ENCODE data around the gene MALRD1.

The MALRD1 gene

DNA sequence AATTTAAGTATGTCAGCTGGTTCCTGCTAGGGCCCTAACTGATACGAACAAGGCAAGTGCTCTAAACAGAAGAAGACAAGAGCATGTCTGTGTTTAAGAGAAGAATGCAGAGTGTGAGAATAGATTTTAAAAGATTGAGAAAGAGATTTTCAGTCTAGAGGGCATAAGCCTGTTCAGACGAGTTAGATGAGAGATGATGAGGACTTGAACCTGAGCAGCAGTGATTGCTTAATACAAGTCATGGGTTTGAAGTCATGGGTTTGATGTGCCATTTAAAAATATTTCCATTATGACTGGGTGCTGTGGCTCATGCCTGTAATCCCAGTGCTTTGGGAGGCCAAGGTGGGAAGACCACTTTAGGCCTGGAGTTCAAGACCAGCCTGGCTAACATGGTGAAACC is 658.8 kb downstream of the MALRD1 start:
- no peak for DNase-seq (ENCODE audit: low read depth, low spot score)
- in situ Hi-C loops (cut with HindIII; ENCODE audit: low sequenced_read_pairs) = no loop called here
- H3K4me3 ChIP-seq (ENCODE audit: low read depth, low read length) = no peak overlapping the region
- TF ChIP-seq, protein P1, sequence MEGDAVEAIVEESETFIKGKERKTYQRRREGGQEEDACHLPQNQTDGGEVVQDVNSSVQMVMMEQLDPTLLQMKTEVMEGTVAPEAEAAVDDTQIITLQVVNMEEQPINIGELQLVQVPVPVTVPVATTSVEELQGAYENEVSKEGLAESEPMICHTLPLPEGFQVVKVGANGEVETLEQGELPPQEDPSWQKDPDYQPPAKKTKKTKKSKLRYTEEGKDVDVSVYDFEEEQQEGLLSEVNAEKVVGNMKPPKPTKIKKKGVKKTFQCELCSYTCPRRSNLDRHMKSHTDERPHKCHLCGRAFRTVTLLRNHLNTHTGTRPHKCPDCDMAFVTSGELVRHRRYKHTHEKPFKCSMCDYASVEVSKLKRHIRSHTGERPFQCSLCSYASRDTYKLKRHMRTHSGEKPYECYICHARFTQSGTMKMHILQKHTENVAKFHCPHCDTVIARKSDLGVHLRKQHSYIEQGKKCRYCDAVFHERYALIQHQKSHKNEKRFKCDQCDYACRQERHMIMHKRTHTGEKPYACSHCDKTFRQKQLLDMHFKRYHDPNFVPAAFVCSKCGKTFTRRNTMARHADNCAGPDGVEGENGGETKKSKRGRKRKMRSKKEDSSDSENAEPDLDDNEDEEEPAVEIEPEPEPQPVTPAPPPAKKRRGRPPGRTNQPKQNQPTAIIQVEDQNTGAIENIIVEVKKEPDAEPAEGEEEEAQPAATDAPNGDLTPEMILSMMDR (IDR thresholded peaks at IDR 0.05; ENCODE audit: low read depth, low read length) = no peak

DNA sequence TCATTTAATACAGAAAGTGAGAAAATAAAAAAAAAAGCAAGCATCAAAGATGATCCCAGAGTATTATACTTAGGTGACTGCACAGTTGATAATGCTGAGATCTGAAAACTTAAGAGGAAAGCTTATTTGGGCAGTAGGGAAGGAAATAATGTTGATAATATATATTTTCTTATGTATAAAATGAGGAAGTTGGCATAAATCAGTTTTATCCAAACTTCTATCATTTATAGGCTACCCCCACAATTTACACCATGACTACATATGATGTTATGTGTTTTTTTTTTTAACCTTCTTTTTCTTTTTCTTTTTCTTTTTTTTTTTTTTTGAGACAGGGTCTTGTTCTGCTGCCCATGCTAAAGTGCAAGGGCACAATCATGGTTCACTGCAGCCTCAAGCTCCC is 659.4 kb downstream of the MALRD1 start:
- TF ChIP-seq, protein P1 (IDR thresholded peaks at IDR 0.05; ENCODE audit: low read depth, low read length) = no peak
- no peak for DNase-seq (ENCODE audit: low read depth, low spot score)
- H3K4me3 ChIP-seq (ENCODE audit: low read depth, low read length) = no peak overlapping the region
- in situ Hi-C loops (cut with HindIII; ENCODE audit: low sequenced_read_pairs) = no loop called here

DNA sequence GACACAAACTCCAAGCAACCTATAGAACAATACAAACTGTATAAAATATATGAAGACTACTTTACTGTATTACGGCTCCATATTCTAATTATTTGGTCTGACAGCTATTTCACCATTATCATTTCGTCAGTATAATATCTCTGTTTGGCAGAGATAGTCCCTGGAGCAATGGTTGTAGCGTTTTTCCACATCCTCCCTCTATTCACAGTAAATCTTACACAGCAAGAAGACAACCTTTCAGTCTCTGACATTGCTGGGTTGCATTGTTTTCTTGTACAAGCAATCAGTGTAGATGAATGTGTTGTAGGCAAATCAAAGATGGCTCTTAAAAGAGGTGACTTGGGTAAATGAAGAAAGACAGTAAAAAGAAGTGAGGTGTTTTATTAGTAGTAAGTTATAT is 662.0 kb downstream of the MALRD1 start:
- TF ChIP-seq, protein P1 (IDR thresholded peaks at IDR 0.05; ENCODE audit: low read depth, low read length) = no peak

DNA sequence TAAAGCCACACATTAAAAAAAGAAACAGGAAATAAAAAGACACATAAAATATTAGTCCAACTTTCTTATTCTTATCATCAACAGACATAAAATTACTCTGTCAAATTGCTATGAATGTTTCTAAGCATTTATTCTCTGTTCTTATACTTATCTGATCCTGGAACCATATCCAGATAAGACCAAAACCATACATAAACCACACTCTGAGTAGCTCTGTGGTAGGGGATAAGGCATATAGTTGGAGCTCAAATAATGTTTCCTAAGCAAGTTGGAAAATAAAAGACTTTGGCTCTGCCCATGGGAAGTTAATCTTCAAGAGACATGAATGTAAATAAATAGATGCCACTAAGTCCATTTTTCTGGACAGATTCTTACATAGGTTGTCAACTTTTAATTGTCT is 664.6 kb downstream of the MALRD1 start:
- H3K4me3 ChIP-seq (ENCODE audit: low read depth, low read length) = no peak overlapping the region
- TF ChIP-seq, protein P1 (IDR thresholded peaks at IDR 0.05; ENCODE audit: low read depth, low read length) = no peak
- no peak for DNase-seq (ENCODE audit: low read depth, low spot score)
- in situ Hi-C loops (cut with HindIII; ENCODE audit: low sequenced_read_pairs) = no loop called here

More for the DNA sequence above, 662.0 kb downstream of the MALRD1 start:
- no peak for DNase-seq (ENCODE audit: low read depth, low spot score)
- H3K4me3 ChIP-seq (ENCODE audit: low read depth, low read length) = no peak overlapping the region
- in situ Hi-C loops (cut with HindIII; ENCODE audit: low sequenced_read_pairs) = no loop called here

DNA sequence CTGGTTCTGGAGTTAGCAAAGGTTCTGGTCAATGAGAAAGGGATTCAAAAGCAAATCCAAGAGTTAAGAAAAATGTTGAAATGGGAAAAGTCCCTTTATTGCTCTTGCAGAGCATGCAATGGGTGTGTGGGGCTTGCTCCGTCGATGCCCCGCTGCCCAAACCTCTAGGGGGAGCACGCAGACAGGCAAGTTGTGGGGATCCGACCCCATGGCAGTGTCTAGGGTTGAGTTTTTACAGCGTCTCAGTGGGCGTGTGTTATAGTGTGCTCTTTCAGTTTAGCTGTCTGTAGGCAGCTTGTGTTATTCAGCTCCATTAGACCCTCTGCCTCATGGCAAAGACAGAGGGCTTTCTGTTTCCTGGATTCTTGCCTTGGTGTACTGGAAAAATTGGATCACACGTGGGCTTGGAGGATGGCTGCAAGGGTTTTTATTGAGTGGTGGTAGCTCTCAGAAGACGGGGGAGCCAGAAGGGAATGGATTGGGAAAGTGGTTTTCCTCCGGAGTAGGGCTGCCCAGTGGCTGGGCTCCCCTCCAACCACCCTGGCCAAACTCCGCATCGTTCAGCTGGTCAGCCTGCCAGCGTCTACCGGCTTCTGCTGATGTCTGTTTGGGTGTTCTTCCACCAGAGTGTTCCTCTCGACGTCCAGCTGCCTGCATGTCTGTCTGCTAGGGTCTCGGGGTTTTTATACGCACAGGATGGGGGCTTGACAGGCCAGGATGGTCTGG is 665.4 kb downstream of the MALRD1 start:
- H3K4me3 ChIP-seq (ENCODE audit: low read depth, low read length) = no peak overlapping the region
- in situ Hi-C loops (cut with HindIII; ENCODE audit: low sequenced_read_pairs) = no loop called here
- DNase-seq (ENCODE audit: low read depth, low spot score) = no peak
- TF ChIP-seq, protein P1 (IDR thresholded peaks at IDR 0.05; ENCODE audit: low read depth, low read length) = no peak

DNA sequence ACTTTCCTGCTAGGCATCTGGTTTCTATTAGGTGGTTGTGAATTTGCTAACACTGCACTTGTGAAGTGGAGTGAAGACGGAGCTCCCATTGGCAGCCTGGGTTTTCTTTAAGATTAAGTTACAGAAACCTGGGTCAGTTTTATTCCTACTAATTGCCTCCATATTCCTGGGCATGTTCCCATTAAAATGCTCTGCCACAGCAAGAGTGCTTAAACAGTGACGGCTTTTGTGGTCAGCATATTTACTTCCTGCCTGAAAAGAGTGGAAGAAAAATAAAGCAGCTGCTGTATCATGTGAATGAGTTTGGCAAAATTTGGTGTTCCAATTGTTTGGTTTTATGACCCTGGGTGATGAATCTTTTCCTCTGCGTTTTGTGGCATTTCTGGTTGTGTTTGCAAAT is 670.7 kb downstream of the MALRD1 start:
- TF ChIP-seq, protein P1 (IDR thresholded peaks at IDR 0.05; ENCODE audit: low read depth, low read length) = no peak
- H3K4me3 ChIP-seq (ENCODE audit: low read depth, low read length) = no peak overlapping the region
- peak; percentile 95 for DNase-seq (ENCODE audit: low read depth, low spot score)
- in situ Hi-C loops (cut with HindIII; ENCODE audit: low sequenced_read_pairs) = no loop called here

Measured in astrocyte of the spinal cord (primary cell).